ENCODE measurements around the gene SPAG16. TPM values are rescaled to one million over a fixed set of nuclear protein-coding genes. Genes with fewer than 3 reads are reported as not detected.

SPAG16 gene
- total RNA-seq, 4 donors from 2014 or later: 34.1 to 59.3 (median 46.8) TPM

DNA sequence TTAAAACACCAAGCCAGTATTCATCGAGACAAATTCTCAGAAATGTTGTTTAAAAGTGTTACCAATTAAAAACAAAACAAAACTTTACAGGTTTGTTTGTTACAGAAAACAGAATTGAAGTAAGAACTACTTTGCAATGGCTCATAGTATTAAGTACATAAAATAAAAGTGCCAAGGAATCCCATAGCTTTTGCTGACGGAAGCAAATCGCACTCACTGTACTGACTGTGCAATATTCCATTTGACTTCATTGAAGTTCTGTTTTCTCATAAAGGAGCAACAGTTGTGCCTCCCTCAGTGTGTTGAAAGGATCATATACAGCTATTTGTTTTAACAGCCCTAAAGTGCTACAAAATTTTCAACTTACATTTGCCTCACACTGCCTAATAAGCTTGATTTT is 507.8 kb downstream of the SPAG16 start:
- intact Hi-C loops (cut with DNase I): no loop called here
- Histone ChIP-seq H3K4me3 (replicated peaks in 1 of 3) (no peak overlapping the region), H3K9me3 (no peaks in the 10 kb centered on the region), H3K27me3 (no peaks in the 10 kb centered on the region), H3K36me3 (no peaks in the 10 kb centered on the region), H3K27ac (no peak overlapping the region), H3K4me1 (no peaks in the 10 kb centered on the region)
- TF ChIP-seq, protein P1, sequence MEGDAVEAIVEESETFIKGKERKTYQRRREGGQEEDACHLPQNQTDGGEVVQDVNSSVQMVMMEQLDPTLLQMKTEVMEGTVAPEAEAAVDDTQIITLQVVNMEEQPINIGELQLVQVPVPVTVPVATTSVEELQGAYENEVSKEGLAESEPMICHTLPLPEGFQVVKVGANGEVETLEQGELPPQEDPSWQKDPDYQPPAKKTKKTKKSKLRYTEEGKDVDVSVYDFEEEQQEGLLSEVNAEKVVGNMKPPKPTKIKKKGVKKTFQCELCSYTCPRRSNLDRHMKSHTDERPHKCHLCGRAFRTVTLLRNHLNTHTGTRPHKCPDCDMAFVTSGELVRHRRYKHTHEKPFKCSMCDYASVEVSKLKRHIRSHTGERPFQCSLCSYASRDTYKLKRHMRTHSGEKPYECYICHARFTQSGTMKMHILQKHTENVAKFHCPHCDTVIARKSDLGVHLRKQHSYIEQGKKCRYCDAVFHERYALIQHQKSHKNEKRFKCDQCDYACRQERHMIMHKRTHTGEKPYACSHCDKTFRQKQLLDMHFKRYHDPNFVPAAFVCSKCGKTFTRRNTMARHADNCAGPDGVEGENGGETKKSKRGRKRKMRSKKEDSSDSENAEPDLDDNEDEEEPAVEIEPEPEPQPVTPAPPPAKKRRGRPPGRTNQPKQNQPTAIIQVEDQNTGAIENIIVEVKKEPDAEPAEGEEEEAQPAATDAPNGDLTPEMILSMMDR (IDR thresholded peaks at IDR 0.05): no peak
- no peak for TF ChIP-seq POLR2A (IDR thresholded peaks at IDR 0.05)
- no peak for DNase-seq
- WGBS, 2 donors: 94 to 95% methylated on average over 3 of the region's 3 CpGs

DNA sequence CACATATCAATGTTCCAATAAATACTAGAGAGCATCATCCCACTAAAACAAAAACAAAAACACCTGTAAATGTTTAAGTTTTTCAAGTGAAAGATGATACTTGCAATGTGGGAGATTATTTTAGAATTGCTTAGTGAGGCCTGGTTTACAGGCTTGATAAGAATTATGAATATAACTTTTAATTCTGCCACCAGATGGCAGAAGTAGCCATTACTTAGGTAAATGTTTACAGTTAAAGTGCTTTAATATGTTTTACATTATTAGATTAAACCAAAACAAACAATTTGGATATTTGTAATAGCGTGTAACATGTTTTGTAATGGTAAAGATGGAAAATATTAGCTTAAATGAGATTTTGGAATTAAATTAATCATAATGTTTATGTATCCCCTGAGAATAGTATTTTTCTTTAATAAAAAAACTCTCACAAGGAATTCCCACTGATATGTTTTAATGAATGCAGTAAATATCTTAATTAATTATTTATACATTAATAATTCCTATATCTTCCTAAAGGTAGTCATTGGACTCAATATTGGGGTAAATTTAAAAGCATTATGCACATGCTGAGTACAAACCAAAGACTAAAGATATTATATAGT is 522.0 kb downstream of the SPAG16 start:
- Histone ChIP-seq H3K4me3 (replicated peaks in 1 of 3) (no peak overlapping the region), H3K27me3 (no peaks in the 10 kb centered on the region), H3K27ac (no peak overlapping the region), H3K9me3 (no peaks in the 10 kb centered on the region), H3K4me1 (no peaks in the 10 kb centered on the region), H3K36me3 (no peaks in the 10 kb centered on the region)
- intact Hi-C loops (cut with DNase I): no loop called here
- no peak for DNase-seq
- TF ChIP-seq, protein P1 (IDR thresholded peaks at IDR 0.05): peak in 2 of 6 experiments; percentile 23 to 39
- TF ChIP-seq POLR2A (IDR thresholded peaks at IDR 0.05): no peak
- 43 to 50% methylated on average over 1 of the region's 1 CpG for WGBS, 2 donors

DNA sequence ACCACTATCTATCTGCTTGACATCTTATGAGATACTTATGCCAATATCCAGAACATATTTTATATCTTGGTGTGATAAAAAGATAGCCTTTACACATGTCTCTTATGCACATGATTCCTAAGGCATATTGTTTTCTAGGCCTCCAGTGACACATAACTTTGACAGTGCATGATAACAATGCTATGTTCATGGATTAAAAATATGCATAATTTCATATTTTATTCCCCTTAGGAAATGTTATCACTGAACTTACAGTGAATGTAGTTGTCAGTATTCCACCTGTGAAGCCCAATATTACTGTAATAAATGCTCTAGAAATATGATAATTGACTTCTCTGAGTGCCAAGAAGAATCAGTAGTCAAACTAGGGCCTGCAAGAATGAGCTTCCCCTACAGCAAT is 532.3 kb downstream of the SPAG16 start:
- no peak overlapping the region for H3K27ac ChIP-seq
- intact Hi-C loops (cut with DNase I): no loop called here
- no peak for DNase-seq
- no peaks in the 10 kb centered on the region for H3K4me1 ChIP-seq
- H3K4me3 ChIP-seq (replicated peaks in 1 of 3): no peak overlapping the region
- no peaks in the 10 kb centered on the region for H3K9me3 ChIP-seq
- TF ChIP-seq POLR2A (IDR thresholded peaks at IDR 0.05): no peak
- TF ChIP-seq, protein P1 (IDR thresholded peaks at IDR 0.05): no peak
- no peaks in the 10 kb centered on the region for H3K27me3 ChIP-seq
- no peaks in the 10 kb centered on the region for H3K36me3 ChIP-seq

DNA sequence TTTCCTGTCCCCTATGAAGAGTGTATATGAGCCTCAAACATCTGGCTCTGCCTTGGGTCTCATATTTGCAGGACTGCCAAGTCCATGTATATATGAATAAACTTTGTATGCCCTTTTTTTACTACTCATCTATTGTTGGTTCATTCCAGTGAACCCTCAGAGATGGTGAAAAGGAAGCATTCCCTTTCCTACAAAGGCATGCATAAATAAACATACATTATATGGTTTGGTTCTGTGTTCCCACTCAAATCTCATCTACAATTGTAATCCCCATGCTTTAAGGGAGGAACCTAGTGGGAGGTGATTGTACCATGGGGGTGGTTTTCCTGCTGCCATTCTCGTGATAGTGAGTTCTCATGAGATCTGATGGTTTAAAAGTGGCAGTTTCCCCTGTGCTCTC is 534.2 kb downstream of the SPAG16 start:
- H3K27ac ChIP-seq: no peak overlapping the region
- H3K9me3 ChIP-seq: no peaks in the 10 kb centered on the region
- WGBS, 2 donors: 35 to 50% methylated on average over 1 of the region's 1 CpG
- H3K4me1 ChIP-seq: no peaks in the 10 kb centered on the region
- DNase-seq: no peak
- no peaks in the 10 kb centered on the region for H3K27me3 ChIP-seq
- H3K36me3 ChIP-seq: no peaks in the 10 kb centered on the region
- intact Hi-C loops (cut with DNase I): no loop called here
- no peak overlapping the region for H3K4me3 ChIP-seq (replicated peaks in 1 of 3)
- TF ChIP-seq POLR2A (IDR thresholded peaks at IDR 0.05): no peak
- TF ChIP-seq, protein P1 (IDR thresholded peaks at IDR 0.05): no peak

DNA sequence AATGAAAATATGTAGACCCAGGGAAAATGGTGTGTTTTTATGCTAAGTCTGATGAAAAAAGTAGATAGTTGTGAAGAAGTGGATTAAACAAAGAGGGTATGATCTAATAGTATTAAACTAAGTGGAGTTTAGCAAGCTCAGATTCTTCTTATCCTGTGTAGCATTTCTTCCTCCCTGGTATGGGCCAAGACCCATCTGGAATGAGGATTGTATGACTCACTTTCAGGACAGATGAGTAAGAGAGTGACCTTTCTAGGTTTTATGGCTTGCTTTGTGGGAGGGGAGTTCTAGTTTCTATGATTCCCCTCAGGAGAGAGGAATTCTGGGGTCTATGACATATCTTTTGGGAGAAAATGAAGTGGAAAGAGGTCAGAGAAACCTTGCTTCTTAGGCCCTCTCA is 550.1 kb downstream of the SPAG16 start:
- no peak for TF ChIP-seq POLR2A (IDR thresholded peaks at IDR 0.05)
- TF ChIP-seq, protein P1 (IDR thresholded peaks at IDR 0.05): no peak
- intact Hi-C loops (cut with DNase I): no loop called here
- no peak overlapping the region for H3K4me3 ChIP-seq (replicated peaks in 1 of 3)

More for the DNA sequence above, 550.1 kb downstream of the SPAG16 start:
- no peaks in the 10 kb centered on the region for H3K36me3 ChIP-seq
- DNase-seq: no peak
- no peaks in the 10 kb centered on the region for H3K9me3 ChIP-seq
- no peaks in the 10 kb centered on the region for H3K27me3 ChIP-seq
- no peak overlapping the region for H3K27ac ChIP-seq
- no peaks in the 10 kb centered on the region for H3K4me1 ChIP-seq
